Measurements from ENCODE around the gene PRKCE.
A peak's percentile ranks its signal among the peaks of the same experiment; 100 is the strongest.

Gene PRKCE

DNA sequence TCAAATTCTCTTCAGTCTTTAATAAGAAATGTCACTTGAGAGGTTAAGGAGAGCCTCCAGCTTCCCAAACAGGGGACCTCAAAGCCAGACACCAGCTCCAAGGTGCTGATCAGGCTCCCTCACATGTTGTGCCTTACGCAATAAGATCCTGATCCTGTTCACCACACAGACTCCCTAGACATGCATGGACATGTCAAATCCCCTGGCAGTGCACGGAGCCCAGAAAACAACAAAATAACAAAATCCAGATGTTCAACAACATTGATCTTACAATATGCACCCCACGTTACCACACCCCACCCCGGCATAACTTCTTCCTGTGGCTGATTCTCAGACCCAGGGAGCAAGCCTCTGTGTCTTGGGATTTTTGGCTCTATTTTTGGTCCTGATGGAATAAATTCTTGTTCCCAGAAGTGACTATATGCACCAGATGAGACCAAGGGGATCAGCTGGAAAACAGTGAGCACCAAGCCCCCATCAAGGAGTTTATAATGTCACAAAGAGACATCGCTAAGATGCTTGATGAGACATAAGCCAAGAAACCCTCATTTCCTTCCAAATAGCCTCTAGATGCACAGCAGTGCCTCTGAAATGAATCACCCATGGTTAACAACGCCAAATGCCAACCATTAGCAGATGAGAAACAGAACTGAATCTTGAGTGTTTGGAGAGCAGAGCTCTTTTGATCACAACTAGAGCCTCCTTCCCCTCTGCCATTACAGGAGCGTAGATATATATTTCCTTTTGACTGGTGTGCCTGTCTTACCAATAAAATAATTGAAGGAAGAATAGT is 198.2 kb downstream of the PRKCE start:
- TF ChIP-seq, protein P1, sequence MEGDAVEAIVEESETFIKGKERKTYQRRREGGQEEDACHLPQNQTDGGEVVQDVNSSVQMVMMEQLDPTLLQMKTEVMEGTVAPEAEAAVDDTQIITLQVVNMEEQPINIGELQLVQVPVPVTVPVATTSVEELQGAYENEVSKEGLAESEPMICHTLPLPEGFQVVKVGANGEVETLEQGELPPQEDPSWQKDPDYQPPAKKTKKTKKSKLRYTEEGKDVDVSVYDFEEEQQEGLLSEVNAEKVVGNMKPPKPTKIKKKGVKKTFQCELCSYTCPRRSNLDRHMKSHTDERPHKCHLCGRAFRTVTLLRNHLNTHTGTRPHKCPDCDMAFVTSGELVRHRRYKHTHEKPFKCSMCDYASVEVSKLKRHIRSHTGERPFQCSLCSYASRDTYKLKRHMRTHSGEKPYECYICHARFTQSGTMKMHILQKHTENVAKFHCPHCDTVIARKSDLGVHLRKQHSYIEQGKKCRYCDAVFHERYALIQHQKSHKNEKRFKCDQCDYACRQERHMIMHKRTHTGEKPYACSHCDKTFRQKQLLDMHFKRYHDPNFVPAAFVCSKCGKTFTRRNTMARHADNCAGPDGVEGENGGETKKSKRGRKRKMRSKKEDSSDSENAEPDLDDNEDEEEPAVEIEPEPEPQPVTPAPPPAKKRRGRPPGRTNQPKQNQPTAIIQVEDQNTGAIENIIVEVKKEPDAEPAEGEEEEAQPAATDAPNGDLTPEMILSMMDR (IDR thresholded peaks at IDR 0.05; ENCODE audit: extremely low read depth, missing control alignments), result no peak

DNA sequence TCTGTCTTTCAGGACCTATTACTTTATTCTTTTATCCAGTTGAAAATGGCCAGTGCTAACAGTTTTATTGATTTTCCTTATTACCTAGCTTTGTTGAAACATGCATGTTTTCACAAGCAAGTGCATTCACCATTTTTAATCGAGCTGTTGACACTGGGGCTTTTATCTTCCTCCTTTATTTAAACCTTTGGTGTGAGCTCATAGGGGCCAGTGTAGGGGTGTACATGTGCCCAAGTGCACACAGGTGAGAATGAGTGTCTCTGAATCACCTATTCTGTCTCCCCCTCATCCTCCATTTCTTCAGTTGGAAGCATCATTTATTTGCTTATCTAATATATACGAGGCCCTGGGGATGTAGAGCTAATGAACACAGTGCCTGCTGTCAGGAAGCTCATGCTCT is 199.1 kb downstream of the PRKCE start:
- no peak for DNase-seq (ENCODE audit: low spot score)
- TF ChIP-seq, protein P1 (IDR thresholded peaks at IDR 0.05; ENCODE audit: extremely low read depth, missing control alignments), result no peak

More for the DNA sequence above, 198.2 kb downstream of the PRKCE start:
- DNase-seq (ENCODE audit: low spot score), result no peak

DNA sequence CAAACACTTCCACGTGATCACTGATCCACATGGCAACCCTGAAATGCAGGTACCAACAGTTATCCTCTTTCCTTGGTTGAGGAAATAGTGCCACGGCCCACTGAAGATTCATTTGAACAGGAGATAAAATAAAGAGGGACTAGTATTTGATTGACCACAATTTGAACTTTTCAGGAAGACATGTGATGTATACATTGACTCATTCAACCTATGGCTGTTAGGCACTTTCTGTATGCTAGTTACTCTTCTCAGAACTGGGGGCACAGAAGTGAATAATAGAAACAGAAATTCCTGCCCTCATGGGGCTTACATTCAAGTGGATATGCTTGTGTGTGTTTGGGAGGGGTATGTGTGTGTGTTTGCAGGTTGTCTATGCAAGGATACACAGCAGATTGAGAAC is 199.6 kb downstream of the PRKCE start:
- no peak for DNase-seq (ENCODE audit: low spot score)
- TF ChIP-seq, protein P1 (IDR thresholded peaks at IDR 0.05; ENCODE audit: extremely low read depth, missing control alignments), result no peak

DNA sequence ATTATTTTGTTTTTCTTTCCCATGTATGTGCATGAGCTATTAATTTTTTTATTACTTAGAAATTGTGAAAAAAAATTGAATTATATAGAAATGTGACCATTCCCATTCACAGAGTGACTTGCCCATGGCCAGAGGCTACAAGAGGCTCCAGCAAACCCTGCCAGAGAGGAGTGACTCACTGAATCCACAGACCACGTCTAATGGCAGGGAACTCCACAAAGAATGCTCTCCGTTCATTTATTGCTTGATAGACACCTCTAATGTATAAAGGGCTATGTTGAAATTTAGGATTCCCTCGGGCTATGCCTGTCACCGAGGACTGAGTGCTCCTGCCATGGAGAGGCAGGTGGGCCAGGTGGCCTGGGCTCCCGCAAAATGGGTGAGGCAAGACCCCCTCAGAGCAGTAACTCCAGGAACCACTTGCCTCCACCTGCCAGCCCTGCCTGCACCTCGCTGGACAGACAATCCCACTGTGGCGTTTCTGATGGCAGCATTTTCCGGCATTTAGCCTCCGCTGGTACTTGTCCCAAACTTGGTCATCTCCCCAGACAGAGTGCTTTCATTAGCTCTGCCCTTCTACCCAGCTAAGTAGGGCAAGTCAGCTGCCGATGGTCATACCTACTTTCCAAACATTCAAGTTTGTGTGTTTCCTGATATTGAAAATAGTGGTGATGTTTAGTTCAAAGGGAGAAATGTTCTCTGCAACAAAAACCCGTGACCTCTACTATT is 200.3 kb downstream of the PRKCE start:
- TF ChIP-seq, protein P1 (IDR thresholded peaks at IDR 0.05; ENCODE audit: extremely low read depth, missing control alignments), result no peak

DNA sequence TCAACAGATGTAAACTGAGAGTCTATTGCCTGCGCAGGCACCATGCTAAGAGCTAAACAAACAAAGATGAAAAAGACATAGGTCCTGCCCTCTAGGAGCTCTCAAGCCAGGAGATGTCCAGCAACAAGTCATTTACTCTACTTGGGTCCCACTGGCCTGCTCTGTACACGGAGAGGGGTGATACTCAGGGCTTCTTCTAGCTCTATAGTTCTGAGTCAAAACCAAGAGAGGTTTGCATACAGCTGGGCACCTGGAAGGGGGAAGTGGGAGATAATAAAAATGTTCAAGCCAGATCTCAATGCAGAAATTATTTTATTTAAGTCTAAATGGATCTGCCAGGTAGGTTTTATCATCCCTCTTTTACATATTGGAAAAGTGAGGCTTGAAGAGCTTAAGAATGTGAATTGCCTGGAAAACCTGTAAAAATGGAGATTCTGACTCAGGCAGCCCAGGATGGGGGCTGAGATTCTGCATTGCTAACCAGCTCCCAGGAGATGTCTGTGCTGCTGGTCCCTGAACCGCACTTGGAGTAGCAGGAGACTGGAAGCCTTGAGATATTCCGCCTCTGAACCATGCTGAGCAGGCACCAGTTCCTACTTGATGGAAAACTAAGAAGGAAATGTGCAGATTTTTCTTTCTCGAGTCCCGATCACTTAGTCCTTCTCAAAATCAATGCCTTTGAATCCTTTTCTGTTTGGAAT is 201.1 kb downstream of the PRKCE start:
- peak; percentile 42 for DNase-seq (ENCODE audit: low spot score)
- TF ChIP-seq, protein P1 (IDR thresholded peaks at IDR 0.05; ENCODE audit: extremely low read depth, missing control alignments), result no peak

More for the DNA sequence above, 200.3 kb downstream of the PRKCE start:
- DNase-seq (ENCODE audit: low spot score), result no peak

DNA sequence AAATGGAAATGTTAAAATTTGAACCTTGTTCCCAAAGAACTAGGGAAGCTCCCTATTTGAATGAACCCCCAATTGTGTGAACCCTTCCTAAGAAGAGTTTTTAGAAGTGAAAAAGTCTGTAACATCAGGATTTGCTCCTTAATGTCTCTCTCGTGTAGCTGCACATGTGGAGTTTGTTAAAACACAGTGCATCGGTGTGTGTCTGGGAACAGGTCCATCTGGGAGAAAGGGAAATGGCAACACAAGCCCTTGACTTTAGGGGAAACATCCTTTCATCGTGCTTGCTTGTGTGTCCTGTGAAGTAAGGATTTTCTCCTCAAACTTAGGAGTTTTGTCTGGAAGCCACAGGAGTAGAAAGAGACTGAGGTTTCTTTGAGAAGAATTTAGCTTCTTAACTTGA is 203.9 kb downstream of the PRKCE start:
- TF ChIP-seq, protein P1 (IDR thresholded peaks at IDR 0.05; ENCODE audit: extremely low read depth, missing control alignments), result no peak
- DNase-seq (ENCODE audit: low spot score), result no peak

Measured in GM20000 (cell line).